GM21423 (cell line): ENCODE results near the gene RNFT1.
"Not testable (repeated sequence)": the region's sequence is repeated elsewhere in the genome, so short reads cannot be mapped to it uniquely, and the experiment has no call there.

Experiments
- ATAC-seq: cut with Tn5 transposase; IDR thresholded peaks from one replicate; pipeline ENCODE4 v1.9.1; 2021; ENCODE audit warnings: mild to moderate bottlenecking, moderate library complexity; ENCODE audit not compliant: unreplicated experiment

Gene RNFT1, protein sequence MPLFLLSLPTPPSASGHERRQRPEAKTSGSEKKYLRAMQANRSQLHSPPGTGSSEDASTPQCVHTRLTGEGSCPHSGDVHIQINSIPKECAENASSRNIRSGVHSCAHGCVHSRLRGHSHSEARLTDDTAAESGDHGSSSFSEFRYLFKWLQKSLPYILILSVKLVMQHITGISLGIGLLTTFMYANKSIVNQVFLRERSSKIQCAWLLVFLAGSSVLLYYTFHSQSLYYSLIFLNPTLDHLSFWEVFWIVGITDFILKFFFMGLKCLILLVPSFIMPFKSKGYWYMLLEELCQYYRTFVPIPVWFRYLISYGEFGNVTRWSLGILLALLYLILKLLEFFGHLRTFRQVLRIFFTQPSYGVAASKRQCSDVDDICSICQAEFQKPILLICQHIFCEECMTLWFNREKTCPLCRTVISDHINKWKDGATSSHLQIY

DNA sequence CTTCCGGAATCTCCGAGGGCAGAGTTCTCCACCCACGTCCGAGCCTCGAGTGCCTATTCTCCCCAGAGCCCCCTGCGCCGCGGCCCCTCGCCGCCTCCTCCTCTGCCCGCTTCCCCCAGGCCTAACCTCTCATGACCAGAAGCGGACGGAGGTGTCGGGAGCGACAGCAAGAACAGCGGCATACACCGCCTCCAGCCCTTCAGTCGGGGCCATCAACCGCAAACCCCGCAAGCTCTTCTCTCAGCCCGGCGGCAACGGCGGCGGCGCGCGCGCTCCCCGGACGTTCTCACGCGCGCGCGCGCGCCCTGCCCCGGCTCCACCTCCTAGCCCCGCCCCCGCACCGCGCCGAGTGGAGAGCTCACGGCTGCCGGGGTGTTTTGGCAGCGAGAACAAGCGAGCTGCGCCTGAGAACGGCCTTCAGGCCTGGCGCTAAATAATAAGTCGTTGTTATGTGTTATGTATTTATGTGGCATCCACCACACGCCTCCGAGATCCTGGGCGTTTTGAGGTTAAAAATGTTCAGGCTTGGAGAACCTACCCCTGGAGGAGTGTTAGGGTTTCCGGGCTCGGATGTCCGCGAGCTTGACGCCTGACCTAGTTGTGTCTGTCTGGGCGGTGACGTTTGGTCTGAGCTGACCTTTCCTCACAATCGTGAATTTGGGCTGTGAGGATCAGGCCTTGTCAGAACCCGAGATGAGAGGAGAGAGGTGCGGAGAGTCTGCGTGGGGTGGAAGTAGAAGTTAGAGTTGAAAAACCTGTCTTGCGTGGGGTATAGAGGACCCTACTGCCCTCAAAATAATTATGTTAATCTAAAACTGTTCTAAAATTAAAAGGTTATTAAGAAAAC, at the start of gene RNFT1:
RNFT1 (minus strand) TSS at position 259 of the 847 bp plus-strand sequence; CDS start at position 182, 77 bp downstream.
- ATAC-seq, result peak; percentile 76

DNA sequence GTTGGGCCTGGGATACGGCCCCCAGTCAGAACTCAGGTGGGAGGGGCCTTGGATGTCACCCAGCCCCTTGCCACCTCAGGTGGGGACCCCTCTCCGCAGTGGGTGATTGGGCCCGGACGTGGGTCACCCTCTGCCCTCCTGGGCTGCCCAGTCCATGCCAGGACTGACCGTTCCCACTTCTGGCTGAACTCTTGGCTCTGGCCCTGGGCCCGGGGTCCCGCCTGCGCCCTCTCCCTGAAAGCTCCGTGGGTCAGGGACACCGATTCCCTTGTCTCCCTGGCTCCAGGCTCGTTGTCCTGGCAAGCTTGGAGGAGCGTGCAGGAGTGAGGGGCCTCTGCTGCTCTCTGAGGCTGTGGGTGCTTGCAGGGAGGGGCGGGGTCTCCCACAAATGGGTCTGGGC, 44.8 kb upstream of the RNFT1 start:
- ATAC-seq, result not testable (repeated sequence)

DNA sequence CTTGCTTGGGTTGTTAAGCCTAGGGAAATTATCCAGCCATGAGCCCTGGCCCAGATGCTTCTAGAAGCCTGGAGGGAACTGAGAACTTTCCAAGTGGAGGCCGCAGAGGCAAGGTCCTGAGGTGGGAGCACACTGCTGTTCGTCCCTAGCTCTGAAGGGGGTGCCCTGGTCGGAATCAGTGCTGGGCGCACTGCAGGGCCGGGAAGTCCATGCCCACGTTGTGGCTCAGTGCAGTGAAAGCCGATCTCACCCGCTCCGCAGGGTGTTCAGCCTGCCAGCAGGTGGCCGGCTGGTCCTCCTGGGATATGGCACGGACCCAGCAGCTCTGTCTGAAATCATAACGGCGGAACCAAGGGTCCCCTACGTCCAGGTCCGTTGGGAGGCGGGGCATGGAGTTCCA, 43.8 kb upstream of the RNFT1 start:
- ATAC-seq, result not testable (repeated sequence)

DNA sequence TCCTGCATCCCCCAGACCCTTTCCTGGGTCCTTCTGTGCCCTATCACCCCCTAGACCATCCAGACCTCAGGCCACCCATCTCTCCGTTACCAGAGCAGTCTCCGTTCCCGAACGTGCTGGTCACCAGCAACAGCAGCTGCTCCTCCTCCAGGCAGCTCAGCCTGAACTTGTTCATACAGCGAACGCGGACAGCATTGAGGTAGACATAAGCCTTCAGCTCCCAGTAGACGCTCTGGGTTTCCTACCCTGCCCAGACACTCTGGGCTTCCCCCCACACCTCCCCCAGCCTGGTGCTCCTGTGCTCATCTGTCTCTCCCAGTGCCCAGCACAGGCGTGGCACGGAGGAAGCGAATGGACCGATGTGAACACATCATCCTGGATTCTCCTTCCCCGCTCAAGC, 41.6 kb upstream of the RNFT1 start:
- no peak for ATAC-seq

DNA sequence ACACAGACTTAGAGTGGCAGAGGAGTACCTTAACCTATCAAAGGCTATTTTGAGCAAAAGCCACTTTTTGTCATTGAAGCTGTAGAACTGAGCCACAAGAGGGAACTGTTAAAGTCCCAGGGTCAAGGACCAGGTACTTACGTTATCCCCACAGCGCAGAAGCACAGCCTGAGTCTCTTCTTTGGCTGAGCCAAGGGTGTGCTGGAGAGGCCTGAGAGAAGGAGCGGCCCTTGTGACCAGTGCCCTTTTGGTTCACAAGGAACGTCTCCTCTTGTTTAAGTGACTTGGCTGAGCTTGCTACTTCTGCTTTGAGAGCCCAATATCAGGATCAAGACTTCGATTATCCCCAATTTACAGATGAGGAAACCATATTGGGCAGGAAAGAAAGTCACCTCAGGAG, 40.0 kb upstream of the RNFT1 start:
- not testable (repeated sequence) for ATAC-seq

DNA sequence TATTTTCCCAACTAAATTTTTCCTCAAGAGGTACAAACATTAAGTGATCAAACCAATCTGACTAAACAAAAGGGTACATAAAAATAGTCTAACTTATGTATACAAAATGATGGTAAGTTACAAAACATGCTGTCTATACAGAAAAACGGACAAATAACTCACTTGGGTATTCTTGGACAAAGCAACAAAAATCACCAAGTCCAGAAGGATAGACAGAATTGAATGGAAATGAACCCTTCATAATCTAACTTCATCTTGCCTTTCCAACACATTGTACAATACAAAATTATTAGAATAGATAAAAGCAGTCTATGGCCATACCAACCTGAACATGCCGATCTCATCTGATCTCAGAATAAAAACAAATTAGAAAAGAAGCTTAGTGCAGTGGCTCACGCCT, 37.9 kb upstream of the RNFT1 start:
- not testable (repeated sequence) for ATAC-seq

DNA sequence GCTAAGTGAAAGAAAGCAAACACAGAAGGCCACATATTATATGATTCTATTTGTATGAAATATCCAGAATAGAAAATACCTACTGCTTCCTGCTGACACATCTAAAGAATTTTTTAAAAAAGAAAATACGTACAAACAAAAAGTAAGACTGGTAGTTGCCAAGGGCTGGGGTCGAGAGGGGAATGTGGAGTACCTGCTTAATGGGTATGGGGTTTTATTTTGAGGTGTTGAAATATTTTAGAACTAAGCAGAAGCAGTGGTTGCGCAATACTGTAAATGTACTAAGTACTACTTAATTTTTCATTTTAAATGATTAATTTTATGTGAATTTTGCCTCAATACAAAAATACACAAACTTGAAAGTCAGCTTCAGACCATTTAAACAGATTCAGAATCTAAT, 32.1 kb upstream of the RNFT1 start:
- not testable (repeated sequence) for ATAC-seq

DNA sequence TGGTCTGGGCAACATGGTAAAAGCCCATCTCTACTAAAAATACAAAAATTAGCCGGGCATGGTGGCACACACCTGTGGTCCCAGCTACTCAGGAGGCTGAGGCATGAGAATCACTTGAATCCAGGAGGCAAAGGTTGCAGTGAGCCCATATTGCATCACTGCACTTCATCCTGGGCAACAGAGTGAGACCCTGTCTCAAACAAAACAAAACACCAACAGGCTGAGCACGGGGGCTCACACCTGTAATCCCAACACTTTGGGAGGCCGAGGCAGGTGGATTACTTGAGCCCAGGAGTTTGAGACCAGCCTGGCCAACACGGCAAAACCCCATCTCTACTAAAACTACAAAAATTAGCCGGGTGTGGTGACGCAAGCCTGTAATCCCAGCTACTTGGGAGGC, 10.6 kb upstream of the RNFT1 start:
- ATAC-seq, result not testable (repeated sequence)

DNA sequence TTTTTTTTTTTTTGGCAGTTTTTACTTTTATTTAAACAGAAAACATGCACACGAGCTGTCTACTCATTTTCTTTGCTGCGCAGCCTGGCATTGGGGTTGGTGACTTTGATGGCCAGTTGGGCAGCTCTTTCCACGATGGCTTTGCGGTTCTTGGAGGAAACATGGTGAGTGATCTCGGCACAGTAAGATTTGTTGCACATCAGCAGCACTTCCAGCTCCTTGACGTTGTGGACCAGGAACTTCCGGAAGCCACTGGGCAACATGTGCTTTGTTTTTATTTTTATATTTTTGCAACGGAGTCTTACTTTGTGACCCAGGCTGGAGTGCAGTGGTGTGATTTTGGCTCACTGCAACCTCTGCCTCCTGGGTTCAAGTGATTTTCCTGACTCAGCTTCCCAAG, 8.9 kb upstream of the RNFT1 start:
- ATAC-seq, result not testable (repeated sequence)

DNA sequence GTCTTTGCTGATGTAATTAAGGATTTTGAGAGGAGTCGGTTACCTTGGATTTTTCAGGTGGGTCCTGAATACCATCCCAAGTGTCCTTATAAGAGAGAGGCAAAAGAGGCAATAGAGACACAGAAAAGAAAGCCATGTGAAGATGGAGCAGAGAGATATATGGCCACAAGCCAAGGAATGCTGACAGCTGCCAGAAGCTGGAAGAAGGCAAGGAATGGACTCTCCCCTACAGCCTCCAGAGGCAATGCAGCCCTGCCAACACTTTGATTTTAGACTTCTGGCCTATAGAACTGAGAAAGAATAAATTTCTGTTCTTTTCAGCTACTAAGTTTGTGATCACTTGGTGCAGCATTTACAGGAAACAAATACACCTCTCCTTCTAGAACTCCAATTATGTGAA, 8.2 kb upstream of the RNFT1 start:
- ATAC-seq, result no peak

DNA sequence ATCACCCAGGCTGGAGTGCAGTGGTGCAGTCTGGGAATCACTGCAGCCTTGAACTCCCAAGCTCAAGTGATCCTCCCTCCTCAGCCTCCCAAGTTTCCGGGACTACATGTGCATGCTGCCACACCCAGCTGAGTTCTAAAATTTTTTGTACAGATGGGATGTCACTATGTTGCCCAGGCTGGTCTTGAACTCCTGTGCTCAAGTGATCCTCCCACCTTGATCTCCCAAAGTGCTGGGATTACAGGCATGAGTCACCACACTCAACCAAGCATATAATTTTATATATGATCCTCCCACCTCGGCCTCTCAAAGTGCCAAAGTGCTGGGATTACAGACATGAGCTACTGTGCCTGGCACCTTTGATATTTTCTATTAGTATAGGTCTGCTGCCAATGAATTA, 7.2 kb upstream of the RNFT1 start:
- ATAC-seq, result not testable (repeated sequence)

DNA sequence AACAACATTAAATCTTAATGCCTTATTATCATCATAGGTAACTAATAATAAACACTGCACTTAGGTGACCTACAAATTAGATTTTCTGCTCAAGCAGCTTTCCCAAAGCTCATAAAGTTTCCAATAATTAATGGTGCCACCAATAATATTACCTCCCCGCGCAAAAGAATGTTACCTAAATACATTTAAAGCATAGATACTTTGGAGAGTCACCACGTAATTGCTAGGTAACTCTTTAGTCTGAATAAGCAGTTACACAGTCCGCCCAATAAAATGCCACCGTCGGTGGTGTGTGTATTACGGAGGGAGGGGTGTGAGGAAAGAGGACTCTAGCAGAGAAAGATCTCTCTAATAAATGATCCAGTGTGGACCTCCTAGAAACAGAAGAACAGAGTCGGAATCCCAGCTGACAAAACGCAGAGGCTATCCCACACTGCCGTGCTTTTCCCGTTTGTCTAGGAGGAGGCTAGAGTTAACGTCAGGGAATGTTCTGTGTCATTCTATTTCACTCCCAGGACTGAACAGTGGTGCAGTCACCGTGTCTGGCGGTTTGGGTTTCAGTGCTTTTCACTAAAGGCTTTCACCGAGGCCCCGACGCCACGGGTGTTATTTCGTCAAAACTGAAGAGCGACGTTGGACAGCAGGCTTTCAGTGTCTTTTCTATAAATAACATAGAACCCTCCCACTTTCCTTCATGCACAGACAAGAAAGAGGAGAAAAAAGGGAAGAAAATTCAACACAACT, 630 bp downstream of the RNFT1 start:
- ATAC-seq, result peak; percentile 24

DNA sequence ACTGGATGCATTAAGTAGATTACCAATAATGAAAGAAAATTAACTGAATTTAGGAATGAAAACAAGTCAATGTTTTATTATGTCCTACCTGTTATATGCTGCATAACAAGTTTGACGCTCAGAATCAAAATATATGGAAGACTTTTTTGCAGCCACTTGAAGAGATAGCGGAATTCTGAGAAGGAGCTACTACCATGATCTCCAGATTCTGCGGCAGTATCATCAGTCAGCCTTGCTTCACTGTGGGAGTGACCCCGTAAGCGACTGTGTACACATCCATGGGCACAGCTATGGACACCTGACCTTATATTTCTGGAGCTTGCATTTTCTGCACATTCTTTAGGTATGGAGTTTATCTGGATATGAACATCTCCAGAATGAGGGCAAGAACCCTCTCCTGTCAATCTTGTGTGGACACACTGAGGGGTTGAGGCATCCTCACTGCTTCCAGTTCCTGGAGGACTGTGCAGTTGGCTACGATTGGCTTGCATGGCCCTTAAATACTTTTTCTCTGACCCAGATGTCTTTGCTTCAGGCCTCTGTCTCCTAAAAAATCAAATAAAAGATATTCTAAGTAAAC, 1.7 kb downstream of the RNFT1 start:
- no peak for ATAC-seq

DNA sequence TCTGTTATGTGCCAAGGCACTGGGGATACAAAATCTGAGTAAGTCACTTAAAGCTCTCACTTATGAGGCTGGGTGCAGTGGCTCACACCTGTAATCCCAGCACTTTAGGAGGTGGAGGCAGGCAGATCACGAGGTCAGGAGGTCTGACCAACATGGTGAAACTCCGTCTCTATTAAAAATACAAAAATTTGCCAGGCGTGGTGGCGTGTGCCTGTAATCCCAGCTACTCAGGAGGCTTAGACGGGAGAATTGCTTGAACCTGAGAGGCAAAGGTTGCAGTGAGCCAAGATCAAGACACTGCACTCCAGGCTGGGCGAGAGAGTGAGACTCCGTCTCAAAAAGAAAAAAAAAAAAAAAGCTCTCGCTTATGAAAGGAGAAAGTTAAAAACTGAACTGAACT, 5.0 kb downstream of the RNFT1 start:
- not testable (repeated sequence) for ATAC-seq

DNA sequence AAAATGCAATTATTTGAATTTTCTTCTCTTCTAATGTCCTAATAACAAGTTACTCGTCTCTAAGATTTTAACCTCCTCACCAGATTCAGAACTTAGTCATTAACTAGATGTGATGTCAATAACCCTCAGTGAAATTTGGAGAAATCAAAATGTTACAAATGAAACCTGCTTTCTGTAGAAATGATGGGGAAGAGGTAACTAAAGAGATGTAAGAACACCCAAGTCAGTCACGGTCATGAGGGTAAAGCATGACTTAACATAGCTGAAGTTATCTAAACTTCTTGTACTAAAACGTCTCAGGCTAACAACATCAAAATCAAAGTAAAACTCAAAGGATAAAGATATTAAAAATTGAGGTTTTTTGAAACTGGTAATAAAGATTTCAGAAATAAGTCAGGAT, 9.7 kb downstream of the RNFT1 start:
- no peak for ATAC-seq

DNA sequence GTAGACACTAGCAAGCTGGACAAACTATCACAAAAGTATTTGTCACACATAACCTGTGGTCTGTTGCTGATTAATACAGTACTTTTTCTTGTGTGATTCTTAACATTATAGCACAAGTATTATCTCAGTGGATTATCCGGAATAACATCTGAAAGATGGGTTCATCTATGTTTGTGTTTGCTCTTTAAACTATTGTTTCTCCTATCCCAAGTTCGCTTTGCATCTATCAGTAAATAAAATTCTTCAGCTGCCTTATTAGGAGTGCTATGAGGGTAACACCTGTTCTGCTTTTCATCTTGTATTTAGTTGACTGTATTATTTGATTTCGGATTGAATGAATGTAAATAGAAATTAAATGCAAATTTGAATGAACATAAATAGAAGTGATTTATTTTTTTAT, 14.5 kb downstream of the RNFT1 start:
- ATAC-seq, result no peak

DNA sequence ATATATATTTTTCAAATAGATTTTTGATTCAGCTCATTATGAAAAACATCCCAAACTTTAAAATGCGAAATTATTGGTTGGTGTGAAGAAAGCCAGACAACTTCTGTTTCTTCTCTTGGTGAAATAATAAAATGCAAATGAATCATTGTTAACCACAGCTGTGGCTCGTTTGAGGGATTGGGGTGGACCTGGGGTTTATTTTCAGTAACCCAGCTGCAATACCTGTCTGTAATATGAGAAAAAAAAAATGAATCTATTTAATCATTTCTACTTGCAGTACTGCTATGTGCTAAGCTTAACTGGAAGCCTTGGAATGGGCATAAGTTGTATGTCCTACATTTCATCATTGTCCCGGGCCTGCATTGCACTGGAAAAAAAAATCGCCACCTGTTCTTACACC, 17.2 kb downstream of the RNFT1 start:
- ATAC-seq, result not testable (repeated sequence)

DNA sequence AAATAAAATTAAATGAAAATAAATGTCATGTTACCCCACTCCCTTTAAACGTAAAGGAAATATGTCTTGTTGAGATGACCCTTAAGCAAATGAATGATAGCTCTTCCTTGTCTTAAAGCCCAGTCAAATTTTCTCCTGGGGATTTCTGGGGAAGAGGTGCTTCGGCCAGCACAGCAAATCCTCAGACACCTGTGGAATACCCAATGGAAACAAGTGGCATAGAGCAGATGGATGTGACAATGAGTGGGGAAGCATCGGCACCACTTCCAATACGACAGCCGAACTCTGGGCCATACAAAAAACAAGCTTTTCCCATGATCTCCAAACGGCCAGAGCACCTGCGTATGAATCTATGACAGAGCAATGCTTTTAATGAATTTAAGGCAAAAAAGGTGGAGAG, 18.1 kb downstream of the RNFT1 start:
- ATAC-seq, result not testable (repeated sequence)

DNA sequence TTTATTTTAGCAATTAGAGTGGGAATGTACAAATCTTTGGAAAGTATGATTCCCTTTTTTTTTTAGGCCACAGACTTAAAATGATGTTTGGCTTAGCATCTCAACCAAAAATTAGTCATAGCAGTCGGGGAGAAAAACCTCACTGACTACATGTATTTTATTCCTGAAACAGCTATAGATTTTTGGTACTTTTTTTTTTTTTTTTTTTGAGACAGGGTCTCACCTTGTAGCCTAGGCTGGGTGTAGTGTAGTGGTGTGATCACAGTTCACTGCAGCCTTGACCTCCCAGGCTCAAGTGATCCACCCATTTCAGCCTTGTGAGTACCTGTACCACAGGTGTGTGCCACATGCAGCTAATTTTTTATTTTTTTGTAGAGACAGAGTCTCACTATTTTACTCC, 23.4 kb downstream of the RNFT1 start:
- ATAC-seq, result no peak

DNA sequence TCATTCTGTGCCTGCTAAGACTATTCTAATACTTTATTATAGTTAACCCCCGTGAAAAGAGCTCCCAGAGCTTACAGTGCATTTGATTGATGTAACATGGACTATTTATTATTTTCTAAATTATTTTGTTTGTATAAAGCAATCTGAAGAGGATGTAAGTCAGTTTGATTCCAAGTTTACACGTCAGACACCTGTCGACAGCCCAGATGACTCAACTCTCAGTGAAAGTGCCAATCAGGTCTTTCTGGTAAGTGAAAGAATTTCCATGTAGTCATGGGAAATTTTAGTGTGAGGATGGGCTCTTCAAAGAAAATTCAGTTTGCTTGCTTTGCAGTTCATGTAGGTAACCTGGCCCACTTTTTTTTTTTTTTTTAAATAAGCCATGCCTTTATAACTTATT, 23.8 kb downstream of the RNFT1 start:
- ATAC-seq, result not testable (repeated sequence)

DNA sequence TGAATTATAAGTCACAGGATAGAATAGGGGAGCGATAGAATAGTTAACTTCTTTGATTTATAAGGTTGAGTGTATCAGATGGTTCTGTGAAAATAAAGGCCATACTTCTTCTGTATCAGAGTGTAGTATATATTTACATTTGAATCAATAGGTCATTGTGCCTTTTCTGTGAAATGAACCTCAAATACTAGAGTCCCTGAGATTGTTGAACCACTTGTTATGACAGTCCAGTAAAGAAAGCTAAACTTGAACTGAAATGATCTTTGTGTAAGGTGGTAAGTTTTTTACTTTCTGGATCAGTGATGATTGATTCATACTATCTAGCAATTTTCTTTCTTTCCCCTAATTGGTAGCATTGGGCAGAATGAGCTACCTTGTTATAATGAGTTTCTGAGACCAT, 31.2 kb downstream of the RNFT1 start:
- not testable (repeated sequence) for ATAC-seq
